ENCODE data around the gene GADD45GIP1.

Gene GADD45GIP1

DNA sequence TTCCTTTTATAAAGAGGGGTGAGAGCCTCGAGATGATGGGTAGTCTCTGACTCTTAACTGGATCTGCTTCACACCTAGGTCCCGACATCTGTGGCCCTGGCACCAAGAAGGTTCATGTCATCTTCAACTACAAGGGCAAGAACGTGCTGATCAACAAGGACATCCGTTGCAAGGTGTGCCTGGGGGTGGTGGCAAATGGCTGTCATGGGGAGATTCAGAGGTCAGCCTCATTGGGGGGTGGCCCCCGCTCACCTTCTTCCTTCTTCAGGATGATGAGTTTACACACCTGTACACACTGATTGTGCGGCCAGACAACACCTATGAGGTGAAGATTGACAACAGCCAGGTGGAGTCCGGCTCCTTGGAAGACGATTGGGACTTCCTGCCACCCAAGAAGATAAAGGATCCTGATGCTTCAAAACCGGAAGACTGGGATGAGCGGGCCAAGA, 17.0 kb downstream of the GADD45GIP1 start:
- Histone ChIP-seq H3K36me3 (ENCODE audit: insufficient read depth, low read length) (peaks cover 64% of the 10 kb centered on the region), H3K27me3 (ENCODE audit: insufficient read depth, low read length, poor library complexity, severe bottlenecking) (peaks cover 15% of the 10 kb centered on the region), H3K9ac (ENCODE audit: low read depth, low read length, poor library complexity, severe bottlenecking) (peak overlapping the region; percentile 100), H3K4me2 (ENCODE audit: low read depth, low read length, poor library complexity, severe bottlenecking) (peak overlapping the region; percentile 99), H3K4me1 (ENCODE audit: insufficient read depth, low read length, poor library complexity, severe bottlenecking) (peaks cover 66% of the 10 kb centered on the region), H3K79me2 (ENCODE audit: insufficient read depth, low read length) (peaks cover 69% of the 10 kb centered on the region), H2AFZ (ENCODE audit: low read length) (no peak overlapping the region), H4K20me1 (ENCODE audit: insufficient read depth, low read length, poor library complexity, severe bottlenecking) (peaks cover 65% of the 10 kb centered on the region), H3K4me3 (ENCODE audit: low read length, poor library complexity, severe bottlenecking) (peak overlapping the region; percentile 96), H3F3A (ENCODE audit: low read depth) (peaks cover 31% of the 10 kb centered on the region), H3K9me2 (replicated peaks; ENCODE audit: low read depth, low read length) (no peaks in the 10 kb centered on the region), H3K9me3 (ENCODE audit: insufficient read depth, low read depth, low read length) (no peaks in the 10 kb centered on the region)
- TF ChIP-seq EZH2phosphoT487 (IDR thresholded peaks at IDR 0.05; ENCODE audit: borderline replicate concordance), result no peak
- TF ChIP-seq, protein P1, sequence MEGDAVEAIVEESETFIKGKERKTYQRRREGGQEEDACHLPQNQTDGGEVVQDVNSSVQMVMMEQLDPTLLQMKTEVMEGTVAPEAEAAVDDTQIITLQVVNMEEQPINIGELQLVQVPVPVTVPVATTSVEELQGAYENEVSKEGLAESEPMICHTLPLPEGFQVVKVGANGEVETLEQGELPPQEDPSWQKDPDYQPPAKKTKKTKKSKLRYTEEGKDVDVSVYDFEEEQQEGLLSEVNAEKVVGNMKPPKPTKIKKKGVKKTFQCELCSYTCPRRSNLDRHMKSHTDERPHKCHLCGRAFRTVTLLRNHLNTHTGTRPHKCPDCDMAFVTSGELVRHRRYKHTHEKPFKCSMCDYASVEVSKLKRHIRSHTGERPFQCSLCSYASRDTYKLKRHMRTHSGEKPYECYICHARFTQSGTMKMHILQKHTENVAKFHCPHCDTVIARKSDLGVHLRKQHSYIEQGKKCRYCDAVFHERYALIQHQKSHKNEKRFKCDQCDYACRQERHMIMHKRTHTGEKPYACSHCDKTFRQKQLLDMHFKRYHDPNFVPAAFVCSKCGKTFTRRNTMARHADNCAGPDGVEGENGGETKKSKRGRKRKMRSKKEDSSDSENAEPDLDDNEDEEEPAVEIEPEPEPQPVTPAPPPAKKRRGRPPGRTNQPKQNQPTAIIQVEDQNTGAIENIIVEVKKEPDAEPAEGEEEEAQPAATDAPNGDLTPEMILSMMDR (conservative IDR thresholded peaks at IDR 0.05; ENCODE audit: low read length), result no peak

DNA sequence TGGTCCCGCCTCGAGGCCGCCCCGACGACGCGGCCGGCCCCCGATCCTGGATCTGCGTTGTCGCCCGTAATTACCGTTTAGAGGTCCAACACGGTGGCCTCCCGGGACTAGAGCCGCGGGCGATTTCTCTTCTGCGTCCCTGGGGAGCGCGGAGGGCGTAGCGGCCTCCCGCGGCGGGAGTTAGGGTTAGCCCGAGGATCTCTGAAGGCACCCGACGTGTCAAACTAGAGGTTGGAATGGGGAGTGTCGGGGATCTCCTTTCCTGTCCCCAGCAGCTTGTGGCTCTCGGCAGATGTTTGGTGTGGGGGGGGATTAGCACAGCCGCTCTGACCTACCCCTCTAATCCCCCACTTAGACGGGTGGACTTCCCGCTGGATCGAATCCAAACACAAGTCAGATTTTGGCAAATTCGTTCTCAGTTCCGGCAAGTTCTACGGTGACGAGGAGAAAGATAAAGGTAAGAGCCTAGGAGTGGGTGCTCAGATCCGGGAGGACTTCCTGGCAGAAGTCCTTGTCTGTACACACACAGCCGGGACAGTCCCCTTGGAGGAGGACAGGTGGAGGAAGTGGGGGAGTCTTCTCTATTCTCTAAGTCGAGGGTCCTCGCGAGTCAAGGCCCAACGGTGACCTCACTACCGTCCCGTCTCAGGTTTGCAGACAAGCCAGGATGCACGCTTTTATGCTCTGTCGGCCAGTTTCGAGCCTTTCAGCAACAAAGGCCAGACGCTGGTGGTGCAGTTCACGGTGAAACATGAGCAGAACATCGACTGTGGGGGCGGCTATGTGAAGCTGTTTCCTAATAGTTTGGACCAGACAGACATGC, 18.0 kb downstream of the GADD45GIP1 start:
- H3K4me3 ChIP-seq (ENCODE audit: low read length, poor library complexity, severe bottlenecking), result peak overlapping the region; percentile 96
- TF ChIP-seq, protein P1 (conservative IDR thresholded peaks at IDR 0.05; ENCODE audit: low read length), result peak; percentile 13; the same call in 1 of the 2 replicates
- no peak for TF ChIP-seq EZH2phosphoT487 (IDR thresholded peaks at IDR 0.05; ENCODE audit: borderline replicate concordance)
- H2AFZ ChIP-seq (ENCODE audit: low read length), result no peak overlapping the region
- H3K4me2 ChIP-seq (ENCODE audit: low read depth, low read length, poor library complexity, severe bottlenecking), result peak overlapping the region; percentile 99
- peak overlapping the region; percentile 100 for H3K9ac ChIP-seq (ENCODE audit: low read depth, low read length, poor library complexity, severe bottlenecking)
- peaks cover 66% of the 10 kb centered on the region for H3K79me2 ChIP-seq (ENCODE audit: insufficient read depth, low read length)
- H3K27me3 ChIP-seq (ENCODE audit: insufficient read depth, low read length, poor library complexity, severe bottlenecking), result peaks cover 15% of the 10 kb centered on the region
- peaks cover 21% of the 10 kb centered on the region for H3F3A ChIP-seq (ENCODE audit: low read depth)
- H3K9me2 ChIP-seq (replicated peaks; ENCODE audit: low read depth, low read length), result no peaks in the 10 kb centered on the region
- peaks cover 62% of the 10 kb centered on the region for H3K4me1 ChIP-seq (ENCODE audit: insufficient read depth, low read length, poor library complexity, severe bottlenecking)
- peaks cover 55% of the 10 kb centered on the region for H4K20me1 ChIP-seq (ENCODE audit: insufficient read depth, low read length, poor library complexity, severe bottlenecking)
- H3K36me3 ChIP-seq (ENCODE audit: insufficient read depth, low read length), result peaks cover 54% of the 10 kb centered on the region
- H3K9me3 ChIP-seq (ENCODE audit: insufficient read depth, low read depth, low read length), result no peaks in the 10 kb centered on the region

DNA sequence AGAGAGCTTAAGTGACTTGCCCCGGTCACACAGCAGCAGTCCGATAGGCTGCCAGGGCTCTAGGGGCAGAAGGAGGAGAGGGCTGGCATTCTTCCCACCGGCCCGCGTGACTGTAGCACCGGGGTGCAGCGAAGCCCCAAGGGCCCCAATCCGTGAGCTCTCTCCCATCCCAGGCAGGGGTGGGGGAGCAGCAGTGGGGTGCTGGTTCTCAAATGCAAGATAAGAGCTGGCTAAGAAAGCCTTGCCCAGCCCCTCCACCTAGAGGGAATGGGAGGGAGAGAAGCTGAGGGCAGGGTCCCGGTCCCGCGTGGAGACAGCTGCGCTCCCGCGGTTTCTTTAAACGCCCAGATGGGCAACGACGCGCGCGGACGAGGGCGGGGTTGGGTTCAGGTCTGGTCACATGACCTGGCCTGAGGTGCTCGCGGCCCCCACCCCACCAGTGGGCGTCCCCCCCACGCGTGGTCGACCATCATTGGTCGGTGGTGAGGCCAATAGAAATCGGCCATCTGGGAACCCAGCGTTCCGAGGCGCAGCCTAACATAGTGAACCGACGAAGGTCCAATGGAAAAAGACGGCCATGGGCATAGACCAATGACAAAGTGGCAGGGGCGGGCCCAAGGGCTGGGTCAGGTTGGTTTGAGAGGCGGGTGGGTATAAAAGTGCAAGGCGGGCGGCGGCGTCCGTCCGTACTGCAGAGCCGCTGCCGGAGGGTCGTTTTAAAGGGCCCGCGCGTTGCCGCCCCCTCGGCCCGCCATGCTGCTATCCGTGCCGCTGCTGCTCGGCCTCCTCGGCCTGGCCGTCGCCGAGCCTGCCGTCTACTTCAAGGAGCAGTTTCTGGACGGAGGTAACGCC, 18.9 kb downstream of the GADD45GIP1 start, which contains the start of gene CALR:
Gene CALR (plus strand): TSS at position 683 of the 852 bp plus-strand sequence. CDS start 71 bp downstream, at position 754.
- peaks cover 12% of the 10 kb centered on the region for H3F3A ChIP-seq (ENCODE audit: low read depth)
- peak within 1 kb of the TSS; percentile 99 for H3K4me2 ChIP-seq (ENCODE audit: low read depth, low read length, poor library complexity, severe bottlenecking)
- peak within 1 kb of the TSS; percentile 100 for H3K9ac ChIP-seq (ENCODE audit: low read depth, low read length, poor library complexity, severe bottlenecking)
- H3K4me1 ChIP-seq (ENCODE audit: insufficient read depth, low read length, poor library complexity, severe bottlenecking), result peaks cover 59% of the 10 kb centered on the region
- H3K27me3 ChIP-seq (ENCODE audit: insufficient read depth, low read length, poor library complexity, severe bottlenecking), result peaks cover 17% of the 10 kb centered on the region
- H3K79me2 ChIP-seq (ENCODE audit: insufficient read depth, low read length), result peaks cover 65% of the 10 kb centered on the region
- no peaks in the 10 kb centered on the region for H3K9me3 ChIP-seq (ENCODE audit: insufficient read depth, low read depth, low read length)
- H3K36me3 ChIP-seq (ENCODE audit: insufficient read depth, low read length), result peaks cover 46% of the 10 kb centered on the region
- H4K20me1 ChIP-seq (ENCODE audit: insufficient read depth, low read length, poor library complexity, severe bottlenecking), result peaks cover 48% of the 10 kb centered on the region
- no peak for TF ChIP-seq EZH2phosphoT487 (IDR thresholded peaks at IDR 0.05; ENCODE audit: borderline replicate concordance)
- no peaks in the 10 kb centered on the region for H3K9me2 ChIP-seq (replicated peaks; ENCODE audit: low read depth, low read length)
- no peak within 1 kb of the TSS for H2AFZ ChIP-seq (ENCODE audit: low read length)
- H3K4me3 ChIP-seq (ENCODE audit: low read length, poor library complexity, severe bottlenecking), result peak within 1 kb of the TSS; percentile 96
